ENCODE results near the gene MS4A8. TPM values are rescaled to one million over a fixed set of nuclear protein-coding genes. Genes with fewer than 3 reads are reported as not detected.

Gene MS4A8
- total RNA-seq, 6 donors from 2014 or later: 3.7 to 82.9 (median 15.5) TPM; not detected in 1

DNA sequence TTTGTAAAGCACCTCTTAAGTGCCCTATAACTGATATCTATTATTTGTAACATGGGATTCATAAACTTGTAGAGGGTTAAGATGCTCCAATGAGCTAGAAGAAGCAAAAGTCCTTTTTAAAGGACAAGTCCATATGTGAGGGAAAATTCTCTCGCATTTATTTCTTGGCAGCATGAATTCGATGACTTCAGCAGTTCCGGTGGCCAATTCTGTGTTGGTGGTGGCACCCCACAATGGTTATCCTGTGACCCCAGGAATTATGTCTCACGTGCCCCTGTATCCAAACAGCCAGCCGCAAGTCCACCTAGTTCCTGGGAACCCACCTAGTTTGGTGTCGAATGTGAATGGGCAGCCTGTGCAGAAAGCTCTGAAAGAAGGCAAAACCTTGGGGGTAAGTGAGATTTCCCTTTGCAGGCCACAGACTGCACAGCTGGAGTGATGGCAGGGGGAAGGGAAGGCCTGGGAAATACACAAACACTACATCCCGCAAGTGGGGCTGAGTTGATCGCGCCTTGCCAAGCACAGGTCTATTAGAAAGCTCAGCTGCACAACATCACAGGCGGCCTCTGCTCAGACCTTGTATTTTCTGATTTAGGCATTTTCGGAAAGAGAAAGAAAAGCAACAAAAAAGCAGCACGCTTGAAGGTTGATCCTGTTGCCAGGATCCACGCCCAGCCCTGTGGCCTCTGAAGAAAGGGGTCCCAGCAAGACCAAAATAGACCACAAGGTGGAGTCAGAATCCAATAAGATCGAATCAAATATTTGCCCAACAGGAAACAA lies 1.5 kb downstream of the MS4A8 start:
- no peak for DNase-seq
- Histone ChIP-seq H3K4me1 (peaks cover 0 to 3% (median 0%) of the 10 kb centered on the region in 4 donors), H3K9me3 (no peaks in the 10 kb centered on the region), H3K4me3 (no peak overlapping the region), H3K27ac (no peak overlapping the region), H3K36me3 (no peaks in the 10 kb centered on the region), H3K27me3 (no peaks in the 10 kb centered on the region)
- 62 to 68% methylated on average over 13 to 14 of the region's 14 CpGs for WGBS, 2 donors
- ATAC-seq (ENCODE audit: low FRiP score in 2 of 2): no peak
- TF ChIP-seq EP300 (IDR thresholded peaks at IDR 0.05): no peak
- no peak for TF ChIP-seq POLR2A (IDR thresholded peaks at IDR 0.05)
- TF ChIP-seq, protein P1, sequence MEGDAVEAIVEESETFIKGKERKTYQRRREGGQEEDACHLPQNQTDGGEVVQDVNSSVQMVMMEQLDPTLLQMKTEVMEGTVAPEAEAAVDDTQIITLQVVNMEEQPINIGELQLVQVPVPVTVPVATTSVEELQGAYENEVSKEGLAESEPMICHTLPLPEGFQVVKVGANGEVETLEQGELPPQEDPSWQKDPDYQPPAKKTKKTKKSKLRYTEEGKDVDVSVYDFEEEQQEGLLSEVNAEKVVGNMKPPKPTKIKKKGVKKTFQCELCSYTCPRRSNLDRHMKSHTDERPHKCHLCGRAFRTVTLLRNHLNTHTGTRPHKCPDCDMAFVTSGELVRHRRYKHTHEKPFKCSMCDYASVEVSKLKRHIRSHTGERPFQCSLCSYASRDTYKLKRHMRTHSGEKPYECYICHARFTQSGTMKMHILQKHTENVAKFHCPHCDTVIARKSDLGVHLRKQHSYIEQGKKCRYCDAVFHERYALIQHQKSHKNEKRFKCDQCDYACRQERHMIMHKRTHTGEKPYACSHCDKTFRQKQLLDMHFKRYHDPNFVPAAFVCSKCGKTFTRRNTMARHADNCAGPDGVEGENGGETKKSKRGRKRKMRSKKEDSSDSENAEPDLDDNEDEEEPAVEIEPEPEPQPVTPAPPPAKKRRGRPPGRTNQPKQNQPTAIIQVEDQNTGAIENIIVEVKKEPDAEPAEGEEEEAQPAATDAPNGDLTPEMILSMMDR (IDR thresholded peaks at IDR 0.05): peak in 5 of 6 experiments; percentile 23 to 56 (median 45)
- no peak for TF ChIP-seq POLR2AphosphoS5 (IDR thresholded peaks at IDR 0.05)

DNA sequence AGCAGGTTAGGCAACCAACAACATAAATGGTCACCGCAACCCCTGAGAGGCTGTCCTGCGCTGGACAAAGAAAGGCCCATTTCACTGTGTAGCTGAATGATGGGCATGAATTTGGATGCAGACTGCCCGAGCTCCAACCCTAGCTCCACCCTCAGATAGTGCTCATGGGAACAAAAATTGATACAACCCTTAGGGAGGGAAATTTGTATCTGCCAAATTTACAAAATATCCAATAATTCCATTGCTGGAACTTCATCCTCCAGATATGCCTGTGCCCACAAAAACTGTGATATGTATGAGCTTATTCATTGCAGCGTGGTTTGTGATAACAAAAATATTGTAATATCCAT lies 2.0 kb downstream of the MS4A8 start:
- no peaks in the 10 kb centered on the region for H3K9me3 ChIP-seq
- ATAC-seq (ENCODE audit: low FRiP score in 2 of 2) (no peak), DNase-seq (no peak)
- no peak overlapping the region for H3K27ac ChIP-seq
- no peak for TF ChIP-seq POLR2A (IDR thresholded peaks at IDR 0.05)
- TF ChIP-seq EP300 (IDR thresholded peaks at IDR 0.05): no peak
- no peak for TF ChIP-seq POLR2AphosphoS5 (IDR thresholded peaks at IDR 0.05)
- TF ChIP-seq, protein P1 (IDR thresholded peaks at IDR 0.05): peak in 1 of 6 experiments; percentile 3
- WGBS, 2 donors: 59 to 60% methylated on average over 4 of the region's 4 CpGs
- H3K36me3 ChIP-seq: no peaks in the 10 kb centered on the region
- H3K27me3 ChIP-seq: no peaks in the 10 kb centered on the region
- peaks cover 0 to 3% (median 0%) of the 10 kb centered on the region in 4 donors for H3K4me1 ChIP-seq
- no peak overlapping the region for H3K4me3 ChIP-seq

DNA sequence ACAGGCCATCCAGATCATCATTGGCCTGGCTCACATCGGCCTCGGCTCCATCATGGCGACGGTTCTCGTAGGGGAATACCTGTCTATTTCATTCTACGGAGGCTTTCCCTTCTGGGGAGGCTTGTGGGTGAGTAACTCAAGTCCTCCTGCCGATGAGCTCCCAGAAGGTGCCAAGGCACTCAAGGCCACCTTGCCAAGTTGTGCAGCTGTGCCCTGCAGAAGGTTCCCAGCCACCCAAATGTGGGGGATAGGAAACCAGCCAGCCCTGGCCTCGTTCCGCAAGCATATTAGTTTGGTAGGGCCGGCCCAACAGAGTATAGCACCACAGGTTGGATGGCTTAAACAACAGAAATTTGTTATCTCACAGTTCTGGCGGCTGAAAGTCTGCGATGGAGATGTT lies 4.0 kb downstream of the MS4A8 start:
- Histone ChIP-seq H3K36me3 (no peaks in the 10 kb centered on the region), H3K9me3 (no peaks in the 10 kb centered on the region), H3K27me3 (no peaks in the 10 kb centered on the region), H3K4me1 (peaks cover 0 to 3% (median 0%) of the 10 kb centered on the region in 4 donors), H3K4me3 (no peak overlapping the region), H3K27ac (no peak overlapping the region)
- no peak for TF ChIP-seq POLR2AphosphoS5 (IDR thresholded peaks at IDR 0.05)
- TF ChIP-seq EP300 (IDR thresholded peaks at IDR 0.05): no peak
- TF ChIP-seq POLR2A (IDR thresholded peaks at IDR 0.05): no peak
- TF ChIP-seq, protein P1 (IDR thresholded peaks at IDR 0.05): no peak
- ATAC-seq (ENCODE audit: low FRiP score in 2 of 2) (no peak), DNase-seq (no peak)
- 90 to 92% methylated on average over 12 of the region's 12 CpGs for WGBS, 2 donors

DNA sequence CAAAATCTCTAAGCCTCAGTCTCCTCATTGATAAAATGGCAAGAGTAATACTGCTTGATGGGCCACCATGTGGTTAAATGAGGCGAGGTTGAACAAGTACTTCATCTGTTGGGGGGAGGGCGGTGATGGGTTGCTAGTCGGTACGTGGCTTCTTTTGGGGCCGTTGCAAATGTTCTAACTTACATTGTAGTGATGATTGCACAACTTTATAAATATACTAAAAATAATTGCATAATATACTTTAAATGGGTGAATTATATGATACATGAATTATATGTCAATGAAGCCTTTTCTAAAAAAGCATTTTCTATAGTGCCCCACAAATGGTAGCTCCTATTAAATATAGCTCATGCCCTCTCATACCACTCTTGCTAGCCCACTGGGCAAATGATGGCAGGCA lies 6.5 kb downstream of the MS4A8 start:
- H3K27me3 ChIP-seq: no peaks in the 10 kb centered on the region
- TF ChIP-seq POLR2A (IDR thresholded peaks at IDR 0.05): no peak
- TF ChIP-seq POLR2AphosphoS5 (IDR thresholded peaks at IDR 0.05): no peak
- TF ChIP-seq EP300 (IDR thresholded peaks at IDR 0.05): no peak
- TF ChIP-seq, protein P1 (IDR thresholded peaks at IDR 0.05): no peak
- H3K9me3 ChIP-seq: no peaks in the 10 kb centered on the region
- H3K4me1 ChIP-seq: peaks cover 0 to 3% (median 0%) of the 10 kb centered on the region in 4 donors
- ATAC-seq (ENCODE audit: low FRiP score in 2 of 2): no peak
- H3K36me3 ChIP-seq: no peaks in the 10 kb centered on the region
- no peak overlapping the region for H3K4me3 ChIP-seq
- DNase-seq: no peak
- no peak overlapping the region for H3K27ac ChIP-seq
- WGBS, 2 donors: 61 to 72% methylated on average over 5 of the region's 5 CpGs

DNA sequence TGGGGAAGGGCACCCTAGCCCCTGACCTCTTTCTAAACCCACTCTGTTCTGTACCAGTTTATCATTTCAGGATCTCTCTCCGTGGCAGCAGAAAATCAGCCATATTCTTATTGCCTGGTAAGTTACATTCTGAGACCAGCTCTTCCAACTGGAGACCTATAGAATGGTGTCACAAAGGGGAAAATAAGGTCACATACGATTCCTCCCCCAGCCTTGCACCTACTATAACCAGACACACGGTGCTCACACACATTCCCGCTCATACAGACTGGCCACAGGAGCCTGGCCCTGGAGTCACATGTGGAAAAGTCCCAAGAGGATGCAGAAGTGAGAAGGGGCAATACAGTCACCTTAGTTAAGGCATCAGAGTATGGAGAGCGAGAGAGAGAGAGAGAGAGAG lies 7.5 kb downstream of the MS4A8 start:
- no peaks in the 10 kb centered on the region for H3K4me1 ChIP-seq
- WGBS, 2 donors: 87 to 91% methylated on average over 5 of the region's 5 CpGs
- no peak for ATAC-seq (ENCODE audit: low FRiP score in 2 of 2)
- TF ChIP-seq POLR2A (IDR thresholded peaks at IDR 0.05): no peak
- no peak for TF ChIP-seq EP300 (IDR thresholded peaks at IDR 0.05)
- no peak for TF ChIP-seq POLR2AphosphoS5 (IDR thresholded peaks at IDR 0.05)
- TF ChIP-seq, protein P1 (IDR thresholded peaks at IDR 0.05): no peak
- H3K36me3 ChIP-seq: no peaks in the 10 kb centered on the region
- H3K4me3 ChIP-seq: no peak overlapping the region
- DNase-seq: no peak
- no peak overlapping the region for H3K27ac ChIP-seq
- H3K27me3 ChIP-seq: no peaks in the 10 kb centered on the region
- H3K9me3 ChIP-seq: no peaks in the 10 kb centered on the region
